Activated CD8-positive, alpha-beta memory T cell treated with anti-CD3 and anti-CD28 coated beads, Interleukin-2, amount 50 U/mL, for 1 hour (primary cell): ENCODE results near the gene ZC3H12C.
"Not testable (repeated sequence)": the region's sequence is repeated elsewhere in the genome, so short reads cannot be mapped to it uniquely, and the experiment has no call there.

ENCODE experiments used
- DNase-seq: peaks from one replicate; pipeline ENCODE4 v3.0.0-alpha.2; 2020; ENCODE audit errors: extremely low read depth

The ZC3H12C gene

DNA sequence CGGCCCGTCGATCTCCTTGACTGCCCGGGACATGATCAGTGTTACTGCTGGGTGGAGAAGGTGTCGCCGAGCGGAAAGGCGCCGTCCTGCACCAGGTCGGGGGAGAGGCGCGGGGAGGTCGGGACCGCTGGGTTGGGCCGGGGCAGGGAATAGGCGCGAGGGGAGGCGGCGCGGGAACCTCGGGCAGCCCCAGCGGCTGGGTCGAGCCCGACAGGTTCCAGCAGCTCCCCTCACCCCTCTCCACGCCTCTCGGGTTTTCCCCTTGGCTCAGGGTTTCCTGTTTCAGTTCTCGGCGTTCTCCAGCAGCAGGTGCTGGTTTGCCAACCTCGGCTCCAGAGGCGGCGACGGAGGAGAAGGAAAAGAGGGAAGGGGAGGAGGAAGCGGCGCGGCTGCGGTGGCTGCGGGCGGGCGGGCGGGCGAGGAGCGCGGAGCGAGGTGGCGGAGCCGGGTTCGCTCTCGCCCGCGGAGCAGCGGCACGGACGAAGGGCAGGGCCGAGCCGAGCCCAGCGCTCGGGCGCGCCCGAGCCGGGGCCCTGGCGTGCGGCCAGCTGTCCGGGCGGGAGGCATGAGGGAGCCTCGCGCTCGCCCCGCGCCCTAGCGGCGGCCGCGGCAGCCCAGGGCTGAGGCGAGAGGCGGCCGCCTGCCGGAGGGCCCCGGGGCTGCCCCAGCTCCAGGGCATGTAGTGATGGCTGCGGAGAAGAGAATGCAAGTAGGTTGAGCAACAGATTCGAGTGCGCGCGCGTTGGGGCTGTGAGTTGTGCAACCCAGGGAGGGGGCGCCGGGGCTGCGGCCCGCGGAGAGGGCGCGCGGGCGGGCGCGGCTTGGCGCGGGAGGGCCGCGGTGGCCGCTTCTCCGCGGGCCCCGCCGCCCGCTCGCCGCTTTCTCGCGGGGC, at the start of gene ZC3H12C:
TSS of gene ZC3H12C (plus strand) at position 878 of the 892 bp plus-strand sequence. CDS start 20 bp downstream, outside the sequence.
- DNase-seq, result no peak

GRCh38 chr11:110044226-110044968, 48.8 kb upstream of the ZC3H12C start:
- DNase-seq, result no peak

- DNase-seq, result no peak
Observed at GRCh38 chr11:110046775-110047380, 46.3 kb upstream of the ZC3H12C start.

- DNase-seq, result no peak
Observed at GRCh38 chr11:110049501-110050200, 43.5 kb upstream of the ZC3H12C start.

DNA sequence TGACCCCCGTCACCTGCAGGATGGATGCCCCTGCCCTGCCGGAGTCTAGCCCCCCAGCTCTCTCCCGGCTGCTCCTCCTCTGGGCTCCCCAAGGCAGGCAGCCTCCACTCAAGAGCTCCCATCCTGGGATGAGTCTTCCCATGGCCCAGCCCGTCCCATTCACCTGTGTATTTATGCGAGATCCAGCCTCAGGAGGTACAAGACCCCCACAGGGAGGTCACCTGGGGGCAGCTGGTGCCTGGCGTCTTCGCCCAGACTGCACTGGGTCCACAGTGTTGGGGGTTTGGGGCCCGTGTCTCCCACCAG, 43.0 kb upstream of the ZC3H12C start:
- DNase-seq, result no peak

DNA sequence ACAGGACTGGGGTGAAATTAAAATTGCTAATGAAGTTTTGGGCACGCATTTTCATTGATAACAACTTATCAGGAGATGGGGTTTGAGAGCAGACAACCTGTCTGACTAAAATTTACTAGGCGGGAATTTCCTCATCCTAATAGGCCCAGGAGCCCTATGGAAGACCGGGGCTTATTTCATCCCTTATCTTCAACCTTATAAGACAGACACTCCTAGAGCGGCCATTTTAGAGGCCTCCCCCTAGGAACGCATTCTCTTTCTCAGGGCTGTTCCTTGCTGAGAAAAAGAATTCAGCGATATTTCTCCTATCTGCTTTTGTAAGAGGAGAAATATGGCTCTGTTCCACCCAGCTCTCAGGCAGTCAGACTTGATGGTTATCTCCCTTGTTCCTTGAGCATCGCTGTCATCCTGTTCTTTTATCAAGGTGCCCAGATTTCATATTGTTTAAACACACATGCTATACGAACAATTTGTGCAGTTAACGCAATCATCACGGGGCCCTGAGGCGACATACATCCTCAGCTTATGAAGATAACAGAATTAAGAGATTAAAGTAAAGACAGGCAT, 39.3 kb upstream of the ZC3H12C start:
- no peak for DNase-seq

- DNase-seq, result no peak
Observed at GRCh38 chr11:110056956-110057355, 36.2 kb upstream of the ZC3H12C start.

GRCh38 chr11:110059706-110060463, 33.3 kb upstream of the ZC3H12C start:
- DNase-seq, result no peak

- no peak for DNase-seq
Observed at GRCh38 chr11:110061296-110061695, 31.9 kb upstream of the ZC3H12C start.

DNA sequence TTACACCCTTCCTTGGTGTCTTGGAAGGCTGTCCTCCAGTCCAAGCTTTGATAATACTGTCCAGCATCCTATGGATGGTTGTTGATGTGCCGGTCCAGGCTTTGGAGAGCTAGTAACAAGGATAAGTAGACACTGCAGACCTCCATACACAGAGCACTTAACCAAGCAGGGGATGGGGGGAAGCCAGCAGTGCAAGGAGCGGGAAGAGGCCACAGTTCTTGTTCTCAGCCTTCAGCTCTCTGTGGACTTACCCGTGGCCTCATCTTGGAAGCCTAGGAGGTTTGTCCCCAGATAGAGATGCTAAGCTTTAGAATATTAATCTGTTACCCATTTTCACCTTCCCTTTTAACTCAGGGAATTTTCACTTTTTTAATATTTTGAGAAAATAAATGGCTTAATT, 30.9 kb upstream of the ZC3H12C start:
- DNase-seq, result no peak

DNA sequence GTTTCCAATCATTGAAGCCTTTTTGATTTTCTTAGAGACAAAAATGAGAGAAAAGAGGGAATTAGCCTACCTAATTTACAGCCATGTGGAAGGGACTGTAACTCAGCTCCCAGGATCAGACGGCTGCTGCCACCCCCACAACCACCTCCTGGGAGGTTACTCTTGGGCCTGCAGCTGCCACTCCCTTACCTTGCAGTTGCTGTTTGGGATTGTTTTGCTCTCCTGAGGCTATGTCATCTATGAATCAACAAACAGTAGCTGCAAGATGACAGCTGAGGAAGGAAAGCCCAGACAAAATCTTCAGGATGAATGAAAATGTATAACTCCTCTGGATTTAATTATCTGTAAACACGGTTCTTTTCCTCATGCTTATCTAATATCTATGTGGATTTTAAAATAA, 28.0 kb upstream of the ZC3H12C start:
- no peak for DNase-seq

DNA sequence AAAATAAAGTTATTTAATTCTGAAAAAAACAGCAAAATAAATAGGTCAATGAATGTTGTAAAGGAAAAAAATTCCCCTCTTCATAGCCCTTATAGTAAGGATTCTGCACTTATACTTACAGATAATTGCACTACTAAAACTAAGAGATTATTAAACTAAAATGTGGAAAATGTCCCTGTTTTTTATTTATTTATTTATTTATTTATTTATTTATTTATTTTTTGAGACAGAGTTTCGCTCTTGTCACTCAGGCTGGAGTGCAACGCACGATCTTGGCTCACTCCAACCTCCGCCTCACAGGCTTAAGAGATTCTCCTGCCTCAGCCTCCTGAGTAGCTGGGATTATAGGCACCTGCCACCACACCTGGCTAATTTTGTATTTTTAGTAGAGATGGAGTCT, 25.2 kb upstream of the ZC3H12C start:
- not testable (repeated sequence) for DNase-seq

GRCh38 chr11:110069158-110069737, 23.9 kb upstream of the ZC3H12C start:
- no peak for DNase-seq

DNA sequence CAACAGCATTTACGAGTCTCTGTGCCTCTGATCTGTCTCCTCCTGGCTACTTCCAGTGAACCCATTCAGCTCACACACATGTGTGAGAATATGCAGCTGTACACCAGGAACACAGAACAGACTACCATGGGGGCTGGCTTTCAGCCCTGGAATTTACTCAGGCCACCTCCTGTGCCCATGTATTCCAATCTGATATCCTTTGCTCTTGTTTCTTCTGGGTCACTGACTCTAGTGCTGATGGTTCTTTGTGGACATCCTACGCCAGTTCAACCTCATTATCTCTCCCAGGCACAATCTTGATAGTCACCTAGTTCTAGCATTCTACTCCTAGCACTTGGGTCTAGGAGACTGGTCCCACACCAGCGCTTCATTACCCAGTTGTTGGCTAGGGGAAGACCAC, 23.0 kb upstream of the ZC3H12C start:
- DNase-seq, result no peak

- no peak for DNase-seq
Observed at GRCh38 chr11:110071197-110071596, 22.0 kb upstream of the ZC3H12C start.

GRCh38 chr11:110072930-110073329, 20.3 kb upstream of the ZC3H12C start:
- no peak for DNase-seq

- DNase-seq, result no peak
Observed at GRCh38 chr11:110074499-110074898, 18.7 kb upstream of the ZC3H12C start.

DNA sequence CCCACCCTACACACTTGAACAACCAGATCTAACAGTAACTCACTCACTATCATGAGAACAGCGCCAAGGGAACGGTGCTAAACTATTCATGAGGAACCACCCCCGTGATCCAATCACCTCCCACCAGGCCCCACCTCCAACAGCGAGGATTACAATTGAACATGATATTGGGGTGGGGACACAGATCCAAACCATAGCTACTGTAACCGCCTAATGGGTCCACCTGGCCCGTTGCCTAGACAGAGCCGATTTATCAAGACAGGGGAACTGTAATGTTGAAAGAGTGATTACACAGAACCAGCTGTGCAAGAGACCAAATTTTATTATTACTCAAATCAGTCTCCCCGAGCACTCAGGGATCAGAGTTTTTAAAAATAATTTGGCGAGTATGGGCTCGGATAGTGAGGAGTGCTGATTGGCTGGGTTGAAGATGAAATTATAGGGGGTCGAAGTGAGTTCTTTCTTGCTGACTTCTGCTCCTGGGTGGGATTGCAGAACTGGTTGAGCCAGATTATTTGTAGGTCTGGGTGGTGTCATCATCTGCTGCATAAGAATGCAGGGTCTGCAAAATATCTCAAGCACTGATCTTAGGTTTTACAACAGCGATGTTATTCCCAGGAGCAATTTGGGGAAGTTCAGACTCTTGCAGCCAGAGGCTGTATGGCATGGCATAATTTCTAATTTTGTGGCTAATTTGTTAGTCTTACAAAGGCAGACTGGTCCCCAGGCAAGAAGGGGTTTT, 17.9 kb upstream of the ZC3H12C start:
- no peak for DNase-seq

DNA sequence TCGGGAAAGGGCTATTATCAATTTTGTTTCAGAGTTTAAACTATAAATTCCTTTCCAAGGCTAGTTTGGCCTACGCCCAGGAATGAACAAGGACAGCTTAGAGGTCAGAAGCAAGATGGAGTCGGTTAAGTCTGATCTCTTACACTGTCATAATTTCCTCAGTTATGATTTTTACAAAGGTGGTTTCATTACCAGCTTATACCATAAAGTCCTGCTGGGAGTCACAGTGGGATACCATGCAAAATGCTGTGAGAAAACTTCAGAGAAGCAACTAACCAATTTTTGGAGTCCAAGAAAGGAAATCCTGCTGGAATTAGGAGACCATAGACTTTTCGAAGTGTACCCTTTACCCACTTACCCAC, 17.4 kb upstream of the ZC3H12C start:
- no peak for DNase-seq

DNA sequence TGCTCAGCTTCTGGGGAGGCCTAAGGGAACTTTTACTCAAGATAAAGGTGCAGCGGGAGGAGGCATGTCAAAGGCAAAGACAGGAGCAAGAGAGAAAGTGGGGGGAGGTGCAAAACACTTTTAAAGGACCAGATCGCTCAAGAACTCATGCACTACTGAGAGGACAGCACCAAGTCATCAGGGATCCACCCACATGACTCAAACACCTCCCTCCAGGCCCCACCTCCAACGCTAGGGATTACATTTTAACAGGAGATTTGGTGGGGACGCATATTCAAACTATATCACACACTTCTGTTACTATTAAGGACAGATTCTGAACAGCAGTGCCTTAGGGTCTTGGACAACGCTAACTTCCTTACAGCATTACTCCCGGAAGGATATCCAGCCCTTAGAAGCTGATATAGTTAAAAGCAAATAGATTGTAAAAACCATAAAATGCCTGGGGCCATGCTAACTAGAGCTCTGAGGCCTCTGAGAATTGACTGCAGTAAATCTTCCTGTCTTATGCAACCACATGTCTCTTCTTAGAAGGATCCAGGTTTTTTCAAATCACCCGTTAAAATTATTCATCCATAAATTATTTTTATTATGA, 16.7 kb upstream of the ZC3H12C start:
- DNase-seq, result no peak
